ENCODE measurements around the gene PRR5. TPM values are rescaled to one million over a fixed set of nuclear protein-coding genes. Genes with fewer than 3 reads are reported as not detected.
"Not testable (repeated sequence)": the region's sequence is repeated elsewhere in the genome, so short reads cannot be mapped to it uniquely, and the experiment has no call there.

The PRR5 gene
- total and polyA plus RNA-seq, 4 experiments from 2014 or later, result 45.1 to 74.0 (median 46.2) TPM

- H3K27me3 Mint-ChIP-seq, result no peaks in the 10 kb centered on the region
- peaks cover 36% of the 10 kb centered on the region for H3K4me1 ChIP-seq (ENCODE audit: insufficient read depth, low read length)
- intact Hi-C loops (cut with micrococcal nuclease), result no loop called here
- no peak overlapping the region for H3K27ac ChIP-seq (ENCODE audit: low read depth, low read length)
- no peaks in the 10 kb centered on the region for H3K36me3 ChIP-seq (ENCODE audit: insufficient read depth, low read length)
- H3K4me3 ChIP-seq (ENCODE audit: low read length in 2 of 2), result no peak overlapping the region
- H3K9me3 Mint-ChIP-seq, result no peaks in the 10 kb centered on the region
- no peak for DNase-seq
- H3K36me3 Mint-ChIP-seq, result peaks cover 0 to 4% of the 10 kb centered on the region in 2 donors
- ChIA-PET POLR2A (ENCODE audit: partially characterized antibody) (no interaction called here), CTCF (ENCODE audit: partially characterized antibody) (interaction anchor here (6.2 kb wide), 1 partner anchor 10 kb away, joined by 51 read pairs; no protein-coding TSS in a partner anchor)
- H3K9me3 ChIP-seq (ENCODE audit: control insufficient read depth in 1 of 2, low read length in 2 of 2), result no peaks in the 10 kb centered on the region
- no peak overlapping the region for H3K4me3 Mint-ChIP-seq
- peaks cover 10 to 47% (median 35%) of the 10 kb centered on the region in 4 donors for H3K4me1 Mint-ChIP-seq
- peak overlapping the region in 2 of 7 donors; percentile 35 to 63 for H3K27ac Mint-ChIP-seq
- no peaks in the 10 kb centered on the region for H3K27me3 ChIP-seq (ENCODE audit: insufficient read depth, low read length)
Measured at GRCh38 chr22:44672632-44673031, 29.4 kb upstream of the PRR5 start.

GRCh38 chr22:44673406-44673805, 28.6 kb upstream of the PRR5 start:
- Mint-ChIP-seq H3K9me3 (no peaks in the 10 kb centered on the region), H3K27ac (peak overlapping the region in 1 of 7 donors; percentile 41), H3K4me3 (no peak overlapping the region), H3K4me1 (peaks cover 9 to 42% (median 32%) of the 10 kb centered on the region in 4 donors), H3K36me3 (no peaks in the 10 kb centered on the region), H3K27me3 (no peaks in the 10 kb centered on the region)
- ChIA-PET POLR2A (ENCODE audit: partially characterized antibody) (no interaction called here), CTCF (ENCODE audit: partially characterized antibody) (interaction anchor here (6.2 kb wide), 1 partner anchor 10 kb away, joined by 51 read pairs; no protein-coding TSS in a partner anchor)
- no peak overlapping the region for H3K4me3 ChIP-seq (ENCODE audit: low read length in 2 of 2)
- intact Hi-C loops (cut with micrococcal nuclease), result no loop called here
- no peaks in the 10 kb centered on the region for H3K9me3 ChIP-seq (ENCODE audit: control insufficient read depth in 1 of 2, low read length in 2 of 2)
- no peak for DNase-seq
- H3K27me3 ChIP-seq (ENCODE audit: insufficient read depth, low read length), result no peaks in the 10 kb centered on the region
- H3K27ac ChIP-seq (ENCODE audit: low read depth, low read length), result no peak overlapping the region
- peaks cover 30% of the 10 kb centered on the region for H3K4me1 ChIP-seq (ENCODE audit: insufficient read depth, low read length)
- H3K36me3 ChIP-seq (ENCODE audit: insufficient read depth, low read length), result no peaks in the 10 kb centered on the region

- H3K27ac ChIP-seq (ENCODE audit: low read depth, low read length); H3K36me3 ChIP-seq (ENCODE audit: insufficient read depth, low read length); DNase-seq; H3K9me3 ChIP-seq (ENCODE audit: control insufficient read depth in 1 of 2, low read length in 2 of 2); intact Hi-C loops (cut with micrococcal nuclease); H3K36me3 Mint-ChIP-seq; H3K27me3 Mint-ChIP-seq; H3K27me3 ChIP-seq (ENCODE audit: insufficient read depth, low read length); H3K4me3 ChIP-seq (ENCODE audit: low read length in 2 of 2); H3K9me3 Mint-ChIP-seq: not testable (repeated sequence)
- H3K4me1 ChIP-seq (ENCODE audit: insufficient read depth, low read length), result peaks cover 26% of the 10 kb centered on the region
- H3K27ac Mint-ChIP-seq, result peak overlapping the region in 2 of 7 donors; percentile 44 to 64
- ChIA-PET POLR2A (ENCODE audit: partially characterized antibody) (interaction anchor here (1.1 kb wide), 1 partner anchor 9 kb away, joined by 3 read pairs; no protein-coding TSS in a partner anchor), CTCF (ENCODE audit: partially characterized antibody) (interaction anchor here (1.9 kb wide), 1 partner anchor 9 kb away, joined by 15 read pairs; no protein-coding TSS in a partner anchor)
- H3K4me1 Mint-ChIP-seq, result peaks cover 10 to 42% (median 27%) of the 10 kb centered on the region in 4 donors
- H3K4me3 Mint-ChIP-seq, result peak overlapping the region in 2 of 8 donors; percentile 53
Measured at GRCh38 chr22:44676066-44676440, 26.0 kb upstream of the PRR5 start.

- Histone ChIP-seq H3K4me1 (ENCODE audit: insufficient read depth, low read length) (peaks cover 26% of the 10 kb centered on the region), H3K27me3 (ENCODE audit: insufficient read depth, low read length) (no peaks in the 10 kb centered on the region), H3K27ac (ENCODE audit: low read depth, low read length) (no peak overlapping the region), H3K36me3 (ENCODE audit: insufficient read depth, low read length) (no peaks in the 10 kb centered on the region), H3K4me3 (ENCODE audit: low read length in 2 of 2) (no peak overlapping the region), H3K9me3 (ENCODE audit: control insufficient read depth in 1 of 2, low read length in 2 of 2) (no peaks in the 10 kb centered on the region)
- Mint-ChIP-seq H3K27me3 (no peaks in the 10 kb centered on the region), H3K4me1 (peaks cover 13 to 42% (median 26%) of the 10 kb centered on the region in 4 donors), H3K27ac (peak overlapping the region in 1 of 7 donors; percentile 17), H3K36me3 (no peaks in the 10 kb centered on the region), H3K9me3 (no peaks in the 10 kb centered on the region), H3K4me3 (peak overlapping the region in 4 of 8 donors; percentile 46 to 61 (median 54))
- no peak for DNase-seq
- ChIA-PET POLR2A (ENCODE audit: partially characterized antibody) (interaction anchor here (1.1 to 1.4 kb wide), 2 partner anchors 9 to 13 kb away, joined by 3 to 4 read pairs; no protein-coding TSS in a partner anchor), CTCF (ENCODE audit: partially characterized antibody) (interaction anchor here (1.0 to 1.9 kb wide), 2 partner anchors 8 to 683 kb away, joined by 3 to 15 read pairs; no protein-coding TSS in a partner anchor)
- intact Hi-C loops (cut with micrococcal nuclease), result no loop called here
Measured at GRCh38 chr22:44676441-44677352, 25.3 kb upstream of the PRR5 start.

GRCh38 chr22:44677353-44677840, 24.6 kb upstream of the PRR5 start:
- peaks cover 9 to 42% (median 24%) of the 10 kb centered on the region in 4 donors for H3K4me1 Mint-ChIP-seq
- H3K4me3 Mint-ChIP-seq, result peak overlapping the region in 5 of 8 donors; percentile 1 to 61 (median 34)
- no peaks in the 10 kb centered on the region for H3K9me3 Mint-ChIP-seq
- Histone ChIP-seq H3K27me3 (ENCODE audit: insufficient read depth, low read length) (no peaks in the 10 kb centered on the region), H3K4me1 (ENCODE audit: insufficient read depth, low read length) (peaks cover 28% of the 10 kb centered on the region), H3K27ac (ENCODE audit: low read depth, low read length) (no peak overlapping the region), H3K4me3 (ENCODE audit: low read length in 2 of 2) (no peak overlapping the region), H3K9me3 (ENCODE audit: control insufficient read depth in 1 of 2, low read length in 2 of 2) (no peaks in the 10 kb centered on the region), H3K36me3 (ENCODE audit: insufficient read depth, low read length) (no peaks in the 10 kb centered on the region)
- POLR2A ChIA-PET (ENCODE audit: partially characterized antibody), result interaction anchor here (1.1 to 1.4 kb wide), 2 partner anchors 8 to 13 kb away, joined by 3 to 4 read pairs; no protein-coding TSS in a partner anchor
- H3K27ac Mint-ChIP-seq, result peak overlapping the region in 2 of 7 donors; percentile 8 to 42
- intact Hi-C loops (cut with micrococcal nuclease), result no loop called here
- DNase-seq, result no peak
- H3K36me3 Mint-ChIP-seq, result no peaks in the 10 kb centered on the region
- no peaks in the 10 kb centered on the region for H3K27me3 Mint-ChIP-seq
- CTCF ChIA-PET (ENCODE audit: partially characterized antibody), result interaction anchor here (0.6 to 1.0 kb wide), 2 partner anchors 30 to 684 kb away, joined by 3 read pairs; no protein-coding TSS in a partner anchor

GRCh38 chr22:44677871-44678555, 24.0 kb upstream of the PRR5 start:
- peaks cover 11 to 48% (median 27%) of the 10 kb centered on the region in 4 donors for H3K4me1 Mint-ChIP-seq
- DNase-seq, result no peak
- intact Hi-C loops (cut with micrococcal nuclease), result no loop called here
- H3K27me3 Mint-ChIP-seq, result no peaks in the 10 kb centered on the region
- CTCF ChIA-PET (ENCODE audit: partially characterized antibody), result interaction anchor here (0.6 to 1.0 kb wide), 3 partner anchors 31 to 685 kb away, joined by 3 read pairs; no protein-coding TSS in a partner anchor
- no peaks in the 10 kb centered on the region for H3K36me3 Mint-ChIP-seq
- POLR2A ChIA-PET (ENCODE audit: partially characterized antibody), result interaction anchor here (1.4 kb wide), 1 partner anchor 14 kb away, joined by 4 read pairs; no protein-coding TSS in a partner anchor
- Histone ChIP-seq H3K36me3 (ENCODE audit: insufficient read depth, low read length) (no peaks in the 10 kb centered on the region), H3K9me3 (ENCODE audit: control insufficient read depth in 1 of 2, low read length in 2 of 2) (no peaks in the 10 kb centered on the region), H3K4me1 (ENCODE audit: insufficient read depth, low read length) (peaks cover 34% of the 10 kb centered on the region), H3K4me3 (ENCODE audit: low read length in 2 of 2) (no peak overlapping the region), H3K27ac (ENCODE audit: low read depth, low read length) (no peak overlapping the region), H3K27me3 (ENCODE audit: insufficient read depth, low read length) (no peaks in the 10 kb centered on the region)
- no peak overlapping the region for H3K4me3 Mint-ChIP-seq
- no peaks in the 10 kb centered on the region for H3K9me3 Mint-ChIP-seq
- H3K27ac Mint-ChIP-seq, result peak overlapping the region in 1 of 7 donors; percentile 12

Data from CD4-positive, alpha-beta memory T cell (primary cell).